Esophagus muscularis mucosa (tissue), 3 donors: ENCODE measurements around the gene TPSG1.

ENCODE experiments used
- CTCF ChIP-seq, 3 experiments: fragments of 200-600 bp in 2 of 3; fragments of 450-650 bp in 1 of 3; sonication (generic) in 2 of 3; IDR thresholded peaks; one replicate each; pipeline ENCODE4 v1.5.1; 2017 to 2019; ENCODE audit warnings: antibody characterized with exemption in 3 of 3, mild to moderate bottlenecking in 2 of 3, moderate library complexity in 1 of 3
- POLR2AphosphoS5 ChIP-seq, 2 donors: sonication (generic); formaldehyde crosslinking; IDR thresholded peaks; one replicate each; pipeline ENCODE4 v1.6.1; 2017; ENCODE audit warnings: antibody characterized with exemption in 2 of 2

- TF ChIP-seq CTCF (IDR thresholded peaks at IDR 0.05) (no peak), POLR2AphosphoS5 (IDR thresholded peaks at IDR 0.05) (no peak)
Measured at GRCh38 chr16:1244881-1245280, 19.8 kb upstream of the TPSG1 start.
